HG03159 (cell line): ENCODE measurements around the gene PPP3R1.
"Not testable (repeated sequence)": the region's sequence is repeated elsewhere in the genome, so short reads cannot be mapped to it uniquely, and the experiment has no call there.

Experiments used
- ATAC-seq: cut with Tn5 transposase; IDR thresholded peaks from one replicate; pipeline ENCODE4 v1.9.1; 2021; ENCODE audit warnings: mild to moderate bottlenecking, moderate library complexity; ENCODE audit not compliant: unreplicated experiment

Gene PPP3R1

DNA sequence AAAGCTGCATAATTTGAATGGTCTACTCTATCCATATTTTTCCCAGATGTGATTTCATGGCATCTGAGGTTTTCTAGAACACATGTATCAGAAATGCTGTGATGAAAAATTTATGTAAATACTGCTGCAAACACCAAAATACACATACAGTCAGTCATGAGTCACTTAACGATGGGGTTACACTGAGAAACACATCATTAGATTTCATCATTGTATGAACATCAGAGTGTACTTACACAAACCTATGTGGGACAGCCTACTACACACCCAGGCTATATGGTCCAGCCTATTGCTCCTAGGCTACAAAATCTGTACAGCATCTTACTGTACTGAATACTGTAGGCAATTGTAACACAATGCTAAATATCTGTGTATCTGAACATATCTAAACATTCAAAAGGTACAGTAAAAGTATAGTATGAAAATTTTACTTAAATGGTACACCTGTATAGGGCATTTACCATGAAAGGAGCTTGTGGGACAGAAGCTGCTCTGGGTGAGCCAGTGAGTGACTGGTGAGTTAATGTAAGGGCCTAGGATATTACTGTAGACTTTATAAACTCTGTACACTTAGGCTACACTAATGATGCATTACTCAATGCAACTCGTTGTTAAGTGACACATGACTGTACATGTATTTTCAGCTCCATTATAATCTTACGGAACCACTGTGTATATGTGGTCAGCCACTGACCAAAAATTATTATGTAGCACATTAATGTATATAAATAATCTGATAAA lies 61.2 kb downstream of the PPP3R1 start:
- ATAC-seq, result no peak

DNA sequence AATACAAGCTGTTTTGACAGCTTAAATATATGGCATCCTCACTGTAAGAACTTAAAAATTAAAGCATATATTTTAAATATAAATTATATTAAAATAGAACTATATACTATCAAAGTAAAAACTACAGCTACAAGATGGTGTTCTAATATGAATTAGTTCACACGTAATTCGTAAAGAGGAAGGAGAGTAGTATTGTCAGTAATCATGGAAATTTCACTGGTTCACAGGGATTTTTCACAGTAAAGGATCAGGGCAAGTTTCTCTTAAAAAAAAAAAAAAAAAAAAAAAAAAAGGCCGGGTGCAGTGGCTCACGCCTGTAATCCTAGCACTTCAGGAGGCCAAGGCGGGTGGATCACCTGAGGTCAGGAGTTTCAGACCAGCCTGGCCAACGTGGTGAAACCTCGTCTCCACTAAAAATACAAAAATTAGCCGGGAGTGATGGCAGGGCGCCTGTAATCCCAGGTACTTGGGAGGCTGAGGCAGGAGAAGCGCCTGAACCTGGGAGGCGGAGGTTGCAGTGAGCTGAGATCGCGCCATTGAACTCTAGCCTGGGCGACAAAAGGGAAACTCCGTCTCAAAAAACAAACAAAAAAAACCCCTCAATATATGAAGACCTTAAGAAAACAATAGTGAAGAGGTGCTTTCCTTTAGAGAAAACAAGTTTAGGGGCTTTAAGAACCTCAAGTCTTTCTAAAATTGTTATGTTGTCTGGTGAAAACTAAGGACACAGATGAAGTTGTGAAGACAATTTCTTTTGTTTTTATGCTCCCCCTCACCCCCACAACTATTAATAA lies 62.1 kb downstream of the PPP3R1 start:
- no peak for ATAC-seq

DNA sequence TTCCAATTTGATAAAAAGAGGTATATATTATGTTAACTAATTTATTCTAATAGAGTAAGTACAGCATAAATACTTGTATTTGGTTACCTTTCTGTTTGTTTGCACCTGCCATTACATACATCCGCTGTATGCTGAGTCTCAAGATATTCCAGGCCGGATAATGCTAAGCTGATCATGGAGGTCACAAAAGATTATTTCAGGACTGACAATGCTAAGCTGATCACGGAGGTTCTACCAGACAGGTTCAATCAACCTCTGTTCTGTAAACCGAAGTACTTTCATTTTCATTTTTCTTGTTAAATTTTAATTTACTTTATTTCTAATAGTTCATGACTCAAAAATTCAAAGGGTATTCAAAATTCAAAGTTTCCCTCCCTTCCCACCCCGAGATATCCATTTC lies 63.5 kb downstream of the PPP3R1 start:
- ATAC-seq, result no peak

DNA sequence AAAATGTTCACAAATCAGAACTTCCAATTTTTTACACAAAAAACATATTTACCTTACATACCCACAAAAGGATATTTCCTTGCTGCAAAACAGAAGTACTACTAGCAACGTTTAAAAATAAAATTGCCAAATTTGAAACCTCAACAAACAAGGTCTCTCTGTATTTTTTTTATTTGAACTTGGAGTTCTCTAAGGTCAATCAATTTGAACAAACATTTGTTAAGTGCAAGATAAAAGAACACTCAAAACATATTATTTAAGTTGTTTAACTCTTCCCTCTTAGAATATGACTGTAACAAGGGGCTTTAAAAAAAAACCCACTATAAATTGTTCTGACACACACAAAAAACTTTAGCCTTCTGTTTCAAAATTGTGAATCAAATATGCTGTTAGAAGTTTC lies 65.0 kb downstream of the PPP3R1 start:
- ATAC-seq, result no peak

DNA sequence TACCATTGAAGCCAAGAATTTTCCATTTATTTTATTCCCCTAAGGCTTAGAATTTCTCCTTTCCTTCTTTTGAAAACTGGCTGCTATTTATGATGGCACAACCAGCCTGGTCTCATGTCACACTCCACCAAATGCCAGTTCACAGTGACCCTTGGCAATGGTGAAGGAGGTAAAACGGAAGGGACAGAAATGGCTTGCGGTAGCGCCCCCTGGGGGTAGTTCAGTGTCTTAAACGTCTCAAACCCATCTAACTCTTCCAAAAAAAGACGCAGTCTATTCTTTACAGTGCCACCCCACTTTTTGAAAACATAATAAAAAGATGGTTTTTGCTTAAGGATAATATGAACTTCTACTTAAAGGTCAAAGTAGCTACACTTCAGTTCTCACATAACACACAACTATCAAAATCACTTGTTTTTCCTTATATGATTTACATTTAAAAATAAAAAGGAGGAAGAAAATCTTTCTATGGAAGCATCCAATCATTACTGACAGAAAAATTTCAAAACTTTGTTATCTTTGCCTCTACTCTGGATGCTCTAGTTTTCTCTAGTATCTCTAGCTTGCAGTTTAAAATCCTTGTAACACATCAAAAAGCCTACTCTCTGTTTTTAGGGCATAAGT lies 66.7 kb downstream of the PPP3R1 start:
- ATAC-seq, result no peak

DNA sequence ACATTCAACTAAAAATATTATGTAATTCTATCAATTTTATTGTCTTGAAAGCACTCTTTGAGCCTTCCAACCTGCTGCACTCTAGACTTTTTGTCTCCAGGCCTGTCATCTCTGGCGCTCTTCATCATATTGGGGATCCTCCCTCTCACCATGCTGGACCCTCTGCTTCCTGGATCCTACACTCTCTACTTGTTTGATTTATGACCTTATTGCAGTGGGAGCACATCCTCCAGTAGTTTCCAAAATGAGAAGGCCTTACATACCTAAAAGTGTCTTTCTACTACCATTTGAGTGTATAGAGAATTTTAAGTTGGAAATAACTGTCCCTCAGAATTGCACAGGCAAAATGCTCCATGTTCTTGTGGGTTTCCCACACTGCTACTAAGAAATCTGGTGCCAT lies 69.4 kb downstream of the PPP3R1 start:
- no peak for ATAC-seq

DNA sequence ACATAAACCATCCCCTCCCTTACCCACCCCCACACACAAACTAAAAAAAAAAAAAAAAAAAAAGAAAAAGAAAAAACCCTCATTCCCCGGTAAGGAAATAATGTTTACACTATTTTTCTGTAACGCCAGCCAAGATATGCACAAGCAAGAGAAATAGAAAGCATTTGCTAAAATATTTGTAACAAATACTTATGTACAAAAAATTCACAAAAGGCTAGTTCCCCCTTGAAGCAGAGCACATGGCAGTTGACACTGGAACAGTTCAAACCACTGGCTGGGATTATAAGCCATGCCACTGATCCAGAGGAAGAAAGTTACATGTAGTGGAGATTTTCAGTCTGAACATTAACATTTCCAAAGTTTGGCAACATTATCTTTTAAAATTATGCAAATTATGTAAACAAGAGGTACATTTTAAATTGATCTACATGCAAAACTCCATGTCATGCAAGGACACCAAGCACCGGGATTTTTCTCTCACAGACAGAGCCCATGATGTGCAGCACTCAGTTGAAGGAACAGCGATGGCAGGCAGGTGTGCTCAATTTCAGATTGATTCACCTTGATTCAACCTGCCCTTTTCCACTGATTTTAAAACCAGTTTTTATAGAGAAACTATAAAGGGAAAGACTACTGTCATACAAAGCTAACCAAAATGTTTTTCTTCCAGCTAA lies 73.2 kb downstream of the PPP3R1 start:
- ATAC-seq, result no peak

DNA sequence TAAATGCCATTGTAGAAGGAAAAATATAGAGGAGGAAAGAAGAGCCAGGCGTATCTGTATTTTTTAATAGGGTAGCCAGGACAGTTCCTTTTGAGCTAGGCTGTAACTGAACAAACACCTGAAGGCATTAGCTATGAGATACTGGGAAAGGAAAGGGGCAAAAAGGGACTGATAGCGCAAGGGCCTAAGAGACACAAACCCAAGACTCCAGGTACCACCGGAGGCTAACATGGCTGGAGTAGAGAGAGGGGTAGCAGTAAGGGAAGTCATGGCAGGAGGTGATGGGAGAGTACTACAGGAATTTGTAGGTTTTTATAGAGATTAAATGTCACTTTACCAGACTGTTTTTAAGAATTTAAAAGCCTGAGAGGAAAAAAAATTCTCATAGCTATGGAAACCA lies 73.9 kb downstream of the PPP3R1 start:
- no peak for ATAC-seq

DNA sequence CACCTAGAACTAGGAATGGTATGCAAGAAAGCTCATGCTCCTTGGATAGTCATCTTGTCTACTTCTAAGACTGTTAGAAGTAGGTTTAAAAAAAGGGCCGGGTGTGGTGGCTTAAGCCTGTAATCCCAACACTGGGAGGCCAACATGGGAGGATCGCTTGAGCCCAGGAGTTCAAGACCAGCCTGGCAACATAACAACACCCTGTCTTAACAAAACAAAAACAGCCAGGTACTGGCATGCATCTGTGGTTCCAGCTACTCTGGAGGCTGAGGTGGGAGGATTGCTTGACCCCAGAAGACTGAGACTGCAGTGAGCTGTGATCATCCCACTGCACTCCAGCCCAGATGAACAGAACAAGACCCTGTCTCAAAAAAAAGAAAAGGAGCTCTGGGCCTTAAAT lies 74.8 kb downstream of the PPP3R1 start:
- no peak for ATAC-seq

DNA sequence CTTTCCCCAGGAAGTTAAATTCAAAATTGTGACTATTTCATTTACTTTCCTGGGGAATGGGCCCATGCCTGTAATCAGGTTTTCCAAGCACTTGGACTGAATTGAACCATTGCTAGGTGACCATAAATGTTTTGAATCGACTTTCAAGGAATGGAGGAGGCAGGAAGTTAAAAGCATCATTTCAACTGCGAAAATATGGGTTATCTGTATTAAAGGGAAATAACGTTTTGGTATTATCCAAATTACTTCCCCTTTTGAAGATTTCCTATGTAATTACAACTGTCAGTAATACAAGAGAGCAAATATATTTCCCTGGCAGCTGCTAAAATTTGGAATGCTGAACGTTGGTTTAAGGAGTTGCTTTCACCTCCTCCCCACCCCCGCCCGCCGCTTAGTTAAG lies 75.7 kb downstream of the PPP3R1 start:
- ATAC-seq, result no peak

DNA sequence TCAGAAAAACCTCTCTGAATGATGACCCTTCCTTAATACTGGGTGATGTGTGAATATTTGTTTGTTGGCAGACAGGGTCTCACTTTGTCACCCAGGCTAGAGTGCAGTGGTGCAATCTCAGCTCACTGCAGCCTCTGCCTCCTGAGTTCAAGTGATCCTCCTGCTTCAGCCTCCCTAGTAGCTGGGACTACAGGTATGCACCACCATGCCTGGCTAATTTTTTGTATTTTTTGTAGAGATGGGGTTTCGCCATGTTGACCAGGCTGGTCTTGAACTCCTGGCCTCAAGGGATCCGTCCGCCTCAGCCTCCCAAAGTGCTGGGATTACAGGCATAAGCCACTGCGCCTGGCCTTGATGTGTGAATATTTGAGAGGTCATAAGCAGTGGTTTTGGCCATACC lies 77.1 kb downstream of the PPP3R1 start:
- not testable (repeated sequence) for ATAC-seq

DNA sequence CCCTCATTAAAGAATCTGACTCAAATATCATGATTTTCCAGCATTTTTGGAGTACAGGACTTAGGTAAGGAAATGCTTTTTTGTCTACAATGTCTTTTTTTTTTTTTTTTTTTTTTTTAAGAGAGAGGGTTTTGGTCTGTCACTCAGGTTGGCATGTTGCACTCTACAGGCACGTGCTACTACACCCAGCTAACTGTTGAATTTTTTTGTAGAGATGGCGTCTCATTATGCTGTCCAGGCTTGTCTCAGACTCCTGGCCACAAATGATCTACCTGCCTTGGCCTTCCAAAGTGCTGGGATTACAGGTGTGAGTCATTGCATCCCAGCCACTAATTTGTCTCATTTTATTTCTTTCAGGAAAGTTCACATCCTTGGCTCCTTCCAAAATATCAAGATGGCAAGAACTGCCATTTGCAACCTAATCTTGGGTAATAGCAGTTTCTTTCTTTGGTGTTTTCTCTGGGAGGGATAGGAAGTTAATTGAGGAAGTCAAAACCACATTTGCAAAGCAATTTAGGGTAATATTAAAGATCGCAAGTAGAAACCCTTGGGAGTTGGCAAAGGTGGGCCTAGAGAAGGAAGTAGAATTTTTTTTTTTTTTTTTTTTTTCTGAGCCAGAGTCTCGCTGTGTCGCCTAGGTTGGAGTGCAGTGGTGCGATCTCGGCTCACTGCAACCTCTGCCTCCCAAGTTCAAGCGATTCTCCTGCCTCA lies 79.2 kb downstream of the PPP3R1 start:
- ATAC-seq, result no peak

DNA sequence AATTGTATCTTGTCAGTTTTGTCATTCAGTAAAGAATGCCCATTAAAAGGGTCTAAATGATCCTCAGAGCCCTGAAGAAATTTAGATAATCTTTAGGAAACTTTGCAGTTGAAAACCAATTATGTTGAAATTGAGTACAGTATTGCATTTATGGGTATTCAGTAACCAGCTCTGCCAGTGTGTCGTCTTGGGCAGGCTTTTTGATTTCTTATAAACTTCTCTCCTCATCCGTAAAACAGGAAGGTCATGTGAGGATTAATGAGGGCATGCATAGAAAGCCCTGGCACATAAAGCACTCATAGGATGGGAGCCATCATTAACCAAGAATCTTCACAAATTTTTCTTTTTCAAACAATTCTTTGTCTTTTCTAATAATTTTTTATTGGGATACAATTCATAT lies 79.8 kb downstream of the PPP3R1 start:
- no peak for ATAC-seq

DNA sequence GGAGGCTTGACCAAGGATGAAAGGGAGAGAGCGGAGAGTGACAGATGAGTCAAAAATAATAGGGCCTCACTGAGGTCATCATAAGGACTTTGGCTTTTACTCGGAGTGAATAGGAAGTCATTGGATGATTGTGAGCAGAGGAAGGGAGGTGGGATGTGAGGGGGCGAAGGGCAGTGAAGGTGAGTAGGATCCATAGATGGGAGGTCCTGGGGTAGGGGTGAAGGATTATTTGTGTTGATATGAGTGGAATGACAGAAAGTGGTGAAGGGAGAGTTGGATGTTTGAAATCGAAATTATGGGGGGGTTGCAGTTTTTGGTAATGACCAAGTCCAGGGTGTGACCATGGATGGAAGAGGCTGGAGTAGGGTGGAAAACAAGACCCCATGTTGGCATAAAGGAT lies 80.6 kb downstream of the PPP3R1 start:
- ATAC-seq, result no peak

DNA sequence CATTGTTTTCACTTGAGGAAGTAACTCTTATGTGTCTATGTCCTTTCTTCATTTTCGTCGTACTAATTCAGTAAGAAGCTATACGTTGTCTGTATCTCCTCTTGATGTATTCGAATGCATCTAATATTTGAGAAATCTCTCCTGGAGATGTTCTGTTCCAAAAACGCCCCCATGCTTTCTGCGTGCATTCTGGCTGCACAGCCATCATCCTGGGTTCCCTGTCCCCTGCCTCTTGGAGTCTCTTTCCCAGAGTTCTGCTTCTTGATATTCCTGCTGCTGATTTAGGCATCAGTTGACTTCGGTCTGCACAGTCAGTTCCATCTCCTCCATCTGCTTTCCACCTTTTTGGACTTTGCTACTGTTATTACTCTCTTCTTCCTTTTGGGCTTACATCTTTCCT lies 81.2 kb downstream of the PPP3R1 start:
- no peak for ATAC-seq

DNA sequence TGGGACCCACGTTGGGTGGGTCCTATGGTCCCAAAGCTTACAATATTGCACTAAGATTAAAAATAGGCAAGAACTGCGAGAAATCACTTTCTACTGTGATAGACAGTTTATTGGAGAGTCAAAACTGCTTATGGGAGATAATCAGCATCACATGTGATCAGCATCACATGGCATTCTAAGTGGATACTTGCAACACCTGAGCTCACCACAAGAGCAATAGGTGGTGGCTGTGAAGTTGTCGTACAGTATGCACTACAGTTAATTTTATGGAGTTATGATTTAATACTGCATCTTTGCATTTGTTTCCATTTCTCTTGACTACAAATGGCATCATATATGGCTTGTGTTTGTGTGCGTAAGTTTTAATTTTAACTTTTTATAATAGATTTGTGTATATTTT lies 83.0 kb downstream of the PPP3R1 start:
- ATAC-seq, result peak; percentile 56

DNA sequence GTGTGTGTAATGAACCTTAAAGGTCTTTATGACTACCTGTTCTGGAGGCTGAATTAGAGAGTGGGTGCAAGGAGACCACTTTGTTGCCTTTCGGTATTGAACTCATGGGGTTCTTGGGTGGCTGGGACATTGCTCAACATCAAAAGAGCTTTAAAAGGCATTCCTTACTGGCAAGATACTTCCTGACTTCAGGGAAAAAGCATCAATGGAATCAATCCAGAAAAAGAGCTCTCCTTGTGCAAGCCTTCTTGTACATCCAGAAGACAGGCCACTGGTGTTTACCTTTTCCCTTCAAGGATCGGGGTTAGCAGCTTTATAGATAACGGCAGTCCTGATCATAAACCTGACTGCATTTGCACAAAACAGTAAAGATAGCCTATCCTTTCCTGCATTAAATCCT lies 85.1 kb downstream of the PPP3R1 start:
- ATAC-seq, result no peak

DNA sequence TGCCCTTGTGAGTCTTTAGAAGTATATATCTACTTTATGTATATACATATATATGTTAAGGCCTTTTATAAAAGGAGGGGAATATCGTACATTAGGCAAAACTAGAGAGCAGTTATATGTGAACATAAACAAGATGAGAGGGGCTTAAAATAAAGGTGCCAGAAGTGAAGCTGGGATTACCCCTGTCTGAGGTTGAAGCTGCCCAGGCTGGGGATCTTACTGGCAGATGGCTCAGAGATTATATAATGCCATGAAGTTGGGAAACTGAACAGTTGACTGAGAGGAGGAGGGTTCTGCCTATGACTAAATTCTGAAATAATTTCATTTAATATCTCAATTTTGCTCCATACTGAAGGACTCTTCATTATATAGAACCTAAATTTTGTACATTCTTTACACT lies 88.7 kb downstream of the PPP3R1 start:
- no peak for ATAC-seq

DNA sequence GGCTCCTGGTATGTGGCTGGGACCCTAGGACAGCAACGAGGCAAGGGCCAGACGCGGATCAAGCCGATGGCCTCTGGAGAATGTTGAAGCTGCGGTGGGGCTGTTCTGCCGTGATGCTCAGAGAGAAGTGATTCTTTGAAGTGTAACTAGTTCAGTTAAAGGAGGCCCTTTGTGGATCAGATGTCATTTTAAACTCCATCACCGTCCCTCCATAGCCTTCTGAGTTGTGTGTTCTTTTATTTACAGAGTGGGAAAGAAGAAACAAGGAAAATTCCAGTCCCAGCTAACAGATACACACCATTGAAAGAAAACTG lies 94.2 kb downstream of the PPP3R1 start:
- ATAC-seq, result no peak

DNA sequence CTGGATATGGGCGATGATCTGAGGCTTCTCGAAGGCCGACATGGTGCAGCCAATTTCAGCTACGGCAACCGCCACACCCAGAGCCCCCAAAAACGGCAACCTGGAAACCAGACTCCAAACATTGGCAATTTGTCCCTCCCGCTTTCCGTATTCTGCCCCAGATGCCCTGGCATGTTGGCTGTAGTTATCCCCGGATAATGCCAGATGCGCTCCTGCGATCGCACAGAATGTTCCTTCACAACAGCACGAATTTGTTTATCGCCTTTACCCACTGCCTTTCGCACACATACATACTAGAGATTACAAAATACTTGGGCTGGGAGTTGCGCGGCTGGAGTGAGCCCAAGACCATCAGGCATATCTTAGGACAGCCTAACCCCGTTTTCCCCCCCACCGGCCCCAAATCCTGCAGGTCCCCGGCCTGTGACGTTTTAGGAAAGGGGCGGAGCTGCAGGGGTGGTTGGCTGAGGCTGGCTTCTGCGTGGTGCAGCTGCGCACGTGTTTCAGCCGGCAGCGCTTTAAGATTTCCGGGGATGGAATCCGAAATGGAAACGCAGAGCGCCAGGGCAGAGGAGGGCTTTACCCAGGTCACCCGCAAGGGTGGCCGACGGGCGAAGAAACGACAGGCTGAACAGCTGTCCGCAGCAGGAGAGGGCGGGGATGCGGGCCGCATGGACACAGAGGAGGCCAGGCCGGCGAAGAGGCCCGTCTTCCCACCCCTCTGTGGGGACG lies 94.8 kb downstream of the PPP3R1 start, which contains the start of gene PNO1:
TSS of gene PNO1 (plus strand) at position 487 of the 732 bp plus-strand sequence. CDS start at position 534, 47 bp downstream.
- ATAC-seq, result peak; percentile 90
